GM21528 (cell line): Measurements from ENCODE around the gene P2RX1.

ENCODE experiments used
- ATAC-seq: cut with Tn5 transposase; IDR thresholded peaks from one replicate; pipeline ENCODE4 v1.9.1; 2021; ENCODE audit warnings: mild to moderate bottlenecking, moderate library complexity; ENCODE audit not compliant: unreplicated experiment, low FRiP score

Gene P2RX1

GRCh38 chr17:3925684-3926485, 9.6 kb upstream of the P2RX1 start:
- no peak for ATAC-seq

- no peak for ATAC-seq
These were observed 8.5 kb upstream of the P2RX1 start for GRCh38 chr17:3924512-3925350.

- no peak for ATAC-seq
These were observed 7.4 kb upstream of the P2RX1 start for GRCh38 chr17:3923466-3924190.

- ATAC-seq, result no peak
These were observed 6.5 kb upstream of the P2RX1 start for GRCh38 chr17:3922765-3923164.

- ATAC-seq, result no peak
These were observed 5.4 kb upstream of the P2RX1 start for GRCh38 chr17:3921502-3922319.

- ATAC-seq, result no peak
These were observed 4.7 kb upstream of the P2RX1 start for GRCh38 chr17:3921006-3921405.

GRCh38 chr17:3919123-3919624, 2.9 kb upstream of the P2RX1 start:
- ATAC-seq, result no peak

GRCh38 chr17:3918372-3919122, 2.3 kb upstream of the P2RX1 start:
- no peak for ATAC-seq

- no peak for ATAC-seq
These were observed 1.2 kb upstream of the P2RX1 start for GRCh38 chr17:3917391-3917931.

GRCh38 chr17:3916825-3917224, 560 bp upstream of the P2RX1 start:
- ATAC-seq, result no peak

GRCh38 chr17:3915581-3915994, 677 bp downstream of the P2RX1 start:
- no peak for ATAC-seq

- ATAC-seq, result peak; percentile 44
These were observed 2.0 kb downstream of the P2RX1 start for GRCh38 chr17:3914312-3914670.

- ATAC-seq, result peak; percentile 57
These were observed 2.5 kb downstream of the P2RX1 start for GRCh38 chr17:3913531-3914311.

GRCh38 chr17:3912827-3913226, 3.4 kb downstream of the P2RX1 start:
- no peak for ATAC-seq

GRCh38 chr17:3911271-3912053, 4.8 kb downstream of the P2RX1 start:
- ATAC-seq, result peak; percentile 70

GRCh38 chr17:3910420-3911270, 5.6 kb downstream of the P2RX1 start:
- ATAC-seq, result no peak

GRCh38 chr17:3909257-3909656, 7.0 kb downstream of the P2RX1 start:
- no peak for ATAC-seq
